LNCaP clone FGC (cell line): ENCODE data around the gene PAK6.

Source experiments
- DNase-seq: peaks from one replicate; pipeline ENCODE4 v3.0.0-alpha.2; 2011; ENCODE audit warnings: low read depth
- H3K4me3 ChIP-seq: 2 replicates; pipeline ENCODE4 v1.5.1; 2011; ENCODE audit warnings: mild to moderate bottlenecking, low read depth, low read length, control low read depth
- TF ChIP-seq, protein P1 (sequence below): IDR thresholded peaks from 2 replicates; pipeline ENCODE4 v1.5.1; 2012; ENCODE audit warnings: mild to moderate bottlenecking; ENCODE audit not compliant: control insufficient read depth, insufficient read depth; ENCODE audit errors: extremely low read depth

Gene PAK6

DNA sequence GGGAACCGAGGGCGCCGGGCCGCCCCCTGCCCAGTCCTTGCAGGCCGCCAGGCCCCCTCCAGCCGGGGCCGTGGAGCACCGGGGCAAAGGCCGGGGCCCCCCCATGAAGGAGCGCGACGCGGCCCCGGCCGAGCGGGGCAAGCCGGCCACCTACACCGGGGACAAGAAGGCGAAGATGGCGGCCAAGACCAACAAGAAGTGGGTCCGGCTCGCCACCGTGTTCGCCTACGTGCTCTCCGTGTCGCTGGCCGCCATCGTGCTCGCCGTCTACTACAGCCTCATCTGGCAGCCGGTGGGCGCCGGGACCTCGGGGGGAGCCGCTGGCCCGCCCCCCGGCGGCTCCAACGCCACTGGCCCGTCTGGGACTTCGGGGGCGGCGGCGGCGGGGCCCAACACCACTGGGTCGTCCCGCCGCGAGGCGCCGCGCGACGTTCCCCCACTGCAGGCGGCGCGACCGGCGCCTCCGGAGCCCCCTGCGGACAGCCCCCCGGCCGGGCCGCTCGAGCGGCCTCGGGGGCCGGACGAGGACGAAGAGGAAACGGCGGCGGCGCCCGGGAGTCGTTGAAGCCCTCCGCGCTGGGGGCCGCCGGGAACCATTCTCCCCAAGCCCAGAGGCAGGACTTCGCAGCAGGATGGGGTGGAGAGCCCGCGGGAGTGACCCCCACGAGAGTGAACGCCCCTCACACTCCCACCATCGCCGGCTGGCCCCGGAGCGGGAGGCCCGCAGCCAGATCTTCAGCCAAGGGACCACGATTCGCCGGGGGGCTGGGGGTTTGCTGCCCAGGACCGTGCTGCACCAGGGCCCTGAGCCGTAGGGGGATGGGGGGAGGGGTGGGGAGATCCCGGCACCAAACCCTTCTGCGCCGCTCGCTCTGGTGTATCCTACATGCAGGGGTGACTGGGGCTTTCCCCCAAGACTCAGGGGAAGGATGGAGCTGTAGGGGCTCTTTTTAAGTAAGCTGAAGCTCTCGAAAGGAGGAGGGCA lies 85.4 kb downstream of the PAK6 start:
- TF ChIP-seq, protein P1, sequence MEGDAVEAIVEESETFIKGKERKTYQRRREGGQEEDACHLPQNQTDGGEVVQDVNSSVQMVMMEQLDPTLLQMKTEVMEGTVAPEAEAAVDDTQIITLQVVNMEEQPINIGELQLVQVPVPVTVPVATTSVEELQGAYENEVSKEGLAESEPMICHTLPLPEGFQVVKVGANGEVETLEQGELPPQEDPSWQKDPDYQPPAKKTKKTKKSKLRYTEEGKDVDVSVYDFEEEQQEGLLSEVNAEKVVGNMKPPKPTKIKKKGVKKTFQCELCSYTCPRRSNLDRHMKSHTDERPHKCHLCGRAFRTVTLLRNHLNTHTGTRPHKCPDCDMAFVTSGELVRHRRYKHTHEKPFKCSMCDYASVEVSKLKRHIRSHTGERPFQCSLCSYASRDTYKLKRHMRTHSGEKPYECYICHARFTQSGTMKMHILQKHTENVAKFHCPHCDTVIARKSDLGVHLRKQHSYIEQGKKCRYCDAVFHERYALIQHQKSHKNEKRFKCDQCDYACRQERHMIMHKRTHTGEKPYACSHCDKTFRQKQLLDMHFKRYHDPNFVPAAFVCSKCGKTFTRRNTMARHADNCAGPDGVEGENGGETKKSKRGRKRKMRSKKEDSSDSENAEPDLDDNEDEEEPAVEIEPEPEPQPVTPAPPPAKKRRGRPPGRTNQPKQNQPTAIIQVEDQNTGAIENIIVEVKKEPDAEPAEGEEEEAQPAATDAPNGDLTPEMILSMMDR, result no peak
- peak overlapping the region; percentile 57 for H3K4me3 ChIP-seq
- DNase-seq, result no peak

DNA sequence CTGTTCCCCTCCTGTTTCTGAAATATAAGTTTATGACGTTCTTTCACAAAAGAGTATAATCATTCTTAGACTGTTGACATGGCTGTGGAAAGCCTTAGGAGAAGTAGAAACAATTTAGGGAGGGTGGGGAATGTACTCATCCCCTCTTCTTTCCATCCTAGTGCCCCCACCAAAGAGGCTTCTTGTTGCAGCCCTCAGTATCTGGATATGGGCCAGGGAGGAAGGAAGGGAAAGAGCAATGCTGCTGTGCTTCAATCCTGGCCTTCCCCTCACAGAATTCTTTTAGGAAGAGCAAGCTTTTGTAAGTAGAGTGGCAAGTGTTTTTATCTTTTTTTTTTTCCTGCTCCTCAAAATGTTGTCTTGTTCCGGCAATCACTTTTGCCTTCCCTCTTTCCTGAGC lies 86.3 kb downstream of the PAK6 start:
- H3K4me3 ChIP-seq, result peak overlapping the region; percentile 57
- TF ChIP-seq, protein P1, result no peak
- DNase-seq, result no peak

DNA sequence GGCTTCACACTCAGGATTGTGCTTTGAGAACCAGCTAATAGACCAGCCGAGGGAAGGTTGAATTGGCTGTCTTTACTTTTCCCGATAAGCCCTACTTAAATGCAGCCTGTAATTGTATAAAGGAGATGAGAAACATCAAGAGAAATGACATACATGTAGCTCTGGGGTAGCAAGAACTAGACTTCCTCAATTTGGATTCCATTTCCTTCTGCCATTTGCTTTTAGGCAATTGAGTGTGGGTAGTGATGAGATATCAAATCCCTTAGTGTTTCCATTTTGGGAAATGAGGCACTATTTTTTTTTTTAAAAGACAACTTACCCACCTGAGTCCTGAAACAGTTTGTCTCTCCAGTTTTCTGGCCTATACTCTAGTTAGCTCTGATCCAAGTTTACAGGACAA lies 86.8 kb downstream of the PAK6 start:
- H3K4me3 ChIP-seq, result no peak overlapping the region
- TF ChIP-seq, protein P1, result no peak
- no peak for DNase-seq
